GM21367 (cell line): ENCODE measurements around the gene ATP2A3.

Experiments used
- ATAC-seq: cut with Tn5 transposase; IDR thresholded peaks from one replicate; pipeline ENCODE4 v1.9.1; 2021; ENCODE audit not compliant: unreplicated experiment

ATP2A3 gene

DNA sequence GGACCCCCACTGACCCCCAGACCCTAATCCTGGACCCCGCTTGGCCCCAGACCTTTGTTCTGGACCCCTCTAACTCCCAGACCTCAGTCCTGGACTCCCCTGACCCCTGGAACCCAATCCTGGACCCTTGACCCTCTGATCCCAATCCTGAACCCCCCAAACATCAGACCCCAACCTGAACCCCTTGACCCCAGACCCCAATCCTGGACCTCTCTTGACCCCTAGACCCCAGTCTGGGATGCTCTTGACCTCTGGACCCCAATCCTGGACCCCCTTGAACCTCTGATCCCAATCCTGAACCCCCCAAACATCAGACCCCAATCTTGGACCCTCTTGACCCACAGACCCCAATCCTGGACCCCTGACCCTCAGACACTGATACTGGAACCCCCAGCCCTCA lies 34.5 kb downstream of the ATP2A3 start:
- no peak for ATAC-seq

GRCh38 chr17:3929181-3929580 lies 35.1 kb downstream of the ATP2A3 start:
- ATAC-seq = no peak

GRCh38 chr17:3928406-3928805 lies 35.8 kb downstream of the ATP2A3 start:
- ATAC-seq = no peak

DNA sequence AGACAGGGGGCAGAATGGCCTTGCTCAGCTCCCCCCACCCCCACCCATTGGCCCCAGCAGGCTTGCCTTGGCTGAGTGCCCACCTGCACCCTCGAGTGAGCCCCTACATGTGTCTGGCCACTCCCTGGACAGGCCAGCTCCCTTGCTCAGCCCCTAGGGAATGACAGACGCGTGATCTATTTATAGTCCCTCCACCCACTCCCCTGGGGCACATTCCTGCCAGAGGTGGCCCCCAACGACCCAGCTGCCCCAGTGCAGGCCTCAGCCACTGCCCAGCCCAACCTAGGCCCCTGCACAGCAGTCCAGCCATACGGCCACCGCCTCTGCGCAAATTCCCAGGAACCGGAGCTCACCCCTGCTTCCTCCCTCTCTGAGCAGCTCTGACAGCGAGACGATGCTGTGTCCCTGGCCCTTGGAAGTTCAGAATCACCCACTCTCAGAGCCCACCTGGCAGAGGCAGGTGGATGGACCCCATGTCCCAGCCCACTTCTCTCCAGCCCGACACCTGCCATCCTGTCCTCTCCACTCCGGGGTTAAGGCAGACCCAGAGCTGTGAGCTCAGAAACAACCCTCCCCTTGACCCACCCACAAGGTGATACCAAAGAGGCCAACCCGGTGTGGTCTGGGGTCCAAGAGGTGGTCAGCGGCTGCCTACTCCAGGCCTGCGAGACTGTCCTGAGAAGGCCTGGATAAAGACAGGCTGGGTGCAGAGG lies 36.5 kb downstream of the ATP2A3 start:
- ATAC-seq = no peak

DNA sequence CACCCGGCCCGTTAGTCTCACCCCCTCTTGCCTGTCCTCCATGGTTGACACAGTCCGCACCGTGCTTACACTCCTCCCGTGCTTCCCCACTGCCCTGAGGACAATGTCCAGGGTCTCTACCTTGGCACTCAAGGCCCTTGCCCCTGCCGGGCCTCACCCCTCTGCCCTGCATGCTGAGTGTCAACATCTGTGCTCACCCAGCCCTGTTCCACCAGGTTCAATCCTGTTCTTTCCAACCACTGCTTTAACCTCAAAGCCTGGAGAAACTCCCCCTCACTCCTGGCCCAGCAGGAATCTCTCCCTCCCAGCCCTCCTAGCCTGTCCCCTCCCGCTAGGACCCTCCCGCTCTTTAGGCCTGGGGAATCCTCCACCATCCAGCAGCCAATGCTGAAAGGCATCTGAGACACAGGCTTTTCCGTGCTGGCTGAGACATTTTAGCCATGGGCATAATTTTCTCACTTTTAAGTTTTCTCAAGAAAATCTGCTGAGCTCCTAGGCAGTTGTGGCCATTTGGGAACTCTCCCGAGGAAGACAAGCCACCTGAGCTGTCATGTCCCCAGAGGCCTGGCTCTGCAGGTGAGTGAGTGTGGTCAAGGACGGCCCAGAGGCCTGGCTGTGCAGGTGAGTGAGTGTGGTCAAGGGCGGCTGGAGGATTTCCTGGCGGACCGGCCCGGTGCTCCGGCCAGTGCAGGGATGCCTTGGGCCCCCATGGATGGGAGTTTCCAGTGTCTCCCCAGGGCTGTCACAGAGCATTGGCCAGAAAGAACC lies 37.2 kb downstream of the ATP2A3 start:
- ATAC-seq = no peak

GRCh38 chr17:3925684-3926485 lies 38.4 kb downstream of the ATP2A3 start:
- ATAC-seq = no peak

- ATAC-seq = no peak
These were observed 39.5 kb downstream of the ATP2A3 start for GRCh38 chr17:3924512-3925350.

DNA sequence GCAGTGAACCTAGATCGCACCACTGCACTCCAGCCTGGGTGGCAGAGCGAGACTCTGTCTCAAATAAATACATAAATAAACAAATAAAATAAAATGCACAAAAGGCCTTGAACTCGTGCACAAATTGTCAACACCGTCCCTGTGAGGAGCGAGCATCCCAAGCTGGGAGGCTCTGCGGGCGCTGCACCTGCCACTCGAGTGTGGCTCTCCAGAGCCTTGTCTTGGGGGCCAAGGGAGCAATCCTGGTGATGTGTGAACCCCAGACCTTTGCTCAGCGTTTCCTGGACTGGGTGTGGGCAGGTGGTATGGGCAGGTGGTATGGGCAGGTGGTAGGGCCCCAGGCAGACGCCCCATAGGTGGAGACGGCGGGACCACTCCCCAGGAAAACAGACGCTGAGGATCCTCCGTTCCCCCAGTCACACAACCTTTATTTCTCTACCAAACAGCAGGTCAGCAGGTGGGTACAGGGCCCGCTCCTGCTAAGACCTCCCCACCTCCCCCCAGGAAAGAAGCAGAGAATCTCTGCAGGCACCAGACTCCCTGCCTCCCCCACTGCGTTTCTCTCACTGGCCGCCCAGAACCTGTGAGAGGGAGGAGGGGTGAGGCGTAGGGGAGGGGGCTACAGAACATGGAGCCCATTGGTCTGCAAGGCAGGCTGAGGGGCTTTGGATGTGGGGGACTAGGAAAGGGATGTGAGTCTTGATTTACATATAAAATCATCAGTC lies 40.6 kb downstream of the ATP2A3 start:
- no peak for ATAC-seq

- no peak for ATAC-seq
These were observed 41.5 kb downstream of the ATP2A3 start for GRCh38 chr17:3922765-3923164.

GRCh38 chr17:3921502-3922319 lies 42.5 kb downstream of the ATP2A3 start:
- ATAC-seq = no peak

DNA sequence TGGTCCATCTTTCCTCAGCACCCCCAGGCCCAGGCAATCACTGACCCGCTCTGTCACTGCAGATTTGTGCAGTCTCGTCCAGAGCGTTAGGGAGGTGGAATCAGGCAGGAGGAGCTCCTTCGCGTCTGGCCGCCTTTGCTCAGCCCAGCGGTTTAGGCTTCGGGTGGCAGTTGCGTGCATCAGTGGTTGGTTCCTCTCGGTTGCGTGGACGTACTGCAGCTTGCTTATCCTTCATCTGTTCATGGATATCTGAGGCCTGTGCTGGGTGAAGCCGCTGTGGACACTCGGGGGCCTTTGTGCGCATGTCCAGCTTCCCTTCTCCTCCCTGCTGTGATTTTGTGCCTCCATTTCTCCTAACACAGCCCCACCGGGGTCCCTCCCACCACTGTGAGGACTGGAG lies 43.2 kb downstream of the ATP2A3 start:
- no peak for ATAC-seq

GRCh38 chr17:3919123-3919624 lies 45.1 kb downstream of the ATP2A3 start:
- ATAC-seq = no peak

DNA sequence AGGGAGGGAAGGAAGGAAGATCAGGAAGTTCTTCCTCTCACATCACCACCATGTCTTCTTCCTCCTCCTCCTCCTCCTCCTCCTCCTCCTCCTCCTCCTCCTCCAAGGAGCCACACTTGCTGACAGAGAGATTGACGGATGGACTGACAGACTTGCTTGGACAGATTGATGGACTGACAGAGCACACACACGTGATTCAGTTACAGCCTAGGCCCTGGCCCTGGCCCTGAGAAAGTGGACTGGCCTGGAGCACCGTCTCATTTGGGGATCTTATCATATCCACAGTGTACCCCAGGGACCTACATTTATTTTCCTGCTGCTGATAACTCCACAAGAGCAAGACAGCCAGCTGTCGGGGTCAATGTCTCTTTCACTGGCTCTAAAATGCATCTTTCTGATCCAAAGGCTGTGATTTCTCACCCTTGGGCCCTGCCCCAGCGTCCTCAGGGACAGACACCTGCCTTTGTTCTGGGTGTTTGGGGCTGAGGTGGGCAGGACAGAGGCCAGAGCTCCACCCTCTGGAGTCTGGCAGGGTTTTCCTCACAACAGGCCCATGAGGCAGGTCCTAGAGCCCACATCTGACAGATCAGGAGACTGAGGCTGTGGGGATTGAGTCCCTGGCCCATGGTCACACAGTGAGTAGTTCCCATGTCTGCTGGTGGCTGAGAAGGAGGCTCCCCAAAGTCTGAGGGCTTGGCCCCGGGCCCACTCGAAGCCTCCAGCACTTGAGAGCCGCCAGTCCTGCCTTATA lies 45.7 kb downstream of the ATP2A3 start:
- ATAC-seq = no peak

GRCh38 chr17:3917391-3917931 lies 46.8 kb downstream of the ATP2A3 start:
- no peak for ATAC-seq

- no peak for ATAC-seq
These were observed 47.4 kb downstream of the ATP2A3 start for GRCh38 chr17:3916825-3917224.

GRCh38 chr17:3915995-3916696 lies 48.1 kb downstream of the ATP2A3 start, which contains the start of gene P2RX1:
TSS of gene P2RX1 (minus strand) at chr17:3916465. CDS start at chr17:3916225, 240 bp downstream.
- ATAC-seq = no peak

GRCh38 chr17:3915581-3915994 lies 48.6 kb downstream of the ATP2A3 start:
- ATAC-seq = no peak
